ENCODE results near the gene PRKCA. TPM values are rescaled to one million over a fixed set of nuclear protein-coding genes. Genes with fewer than 3 reads are reported as not detected.

Gene PRKCA
- total RNA-seq, 2 donors from 2014 or later: 6.5 to 6.6 TPM

- TF ChIP-seq POLR2A (IDR thresholded peaks at IDR 0.05): no peak
- TF ChIP-seq, protein P1, sequence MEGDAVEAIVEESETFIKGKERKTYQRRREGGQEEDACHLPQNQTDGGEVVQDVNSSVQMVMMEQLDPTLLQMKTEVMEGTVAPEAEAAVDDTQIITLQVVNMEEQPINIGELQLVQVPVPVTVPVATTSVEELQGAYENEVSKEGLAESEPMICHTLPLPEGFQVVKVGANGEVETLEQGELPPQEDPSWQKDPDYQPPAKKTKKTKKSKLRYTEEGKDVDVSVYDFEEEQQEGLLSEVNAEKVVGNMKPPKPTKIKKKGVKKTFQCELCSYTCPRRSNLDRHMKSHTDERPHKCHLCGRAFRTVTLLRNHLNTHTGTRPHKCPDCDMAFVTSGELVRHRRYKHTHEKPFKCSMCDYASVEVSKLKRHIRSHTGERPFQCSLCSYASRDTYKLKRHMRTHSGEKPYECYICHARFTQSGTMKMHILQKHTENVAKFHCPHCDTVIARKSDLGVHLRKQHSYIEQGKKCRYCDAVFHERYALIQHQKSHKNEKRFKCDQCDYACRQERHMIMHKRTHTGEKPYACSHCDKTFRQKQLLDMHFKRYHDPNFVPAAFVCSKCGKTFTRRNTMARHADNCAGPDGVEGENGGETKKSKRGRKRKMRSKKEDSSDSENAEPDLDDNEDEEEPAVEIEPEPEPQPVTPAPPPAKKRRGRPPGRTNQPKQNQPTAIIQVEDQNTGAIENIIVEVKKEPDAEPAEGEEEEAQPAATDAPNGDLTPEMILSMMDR (IDR thresholded peaks at IDR 0.05): peak; percentile 49 to 89 (median 78)
- peaks cover 38% of the 10 kb centered on the region for H3K4me1 ChIP-seq
- H3K9me3 ChIP-seq: no peaks in the 10 kb centered on the region
- no peaks in the 10 kb centered on the region for H3K36me3 ChIP-seq (replicated peaks in 1 of 2; ENCODE audit: insufficient read depth in 1 of 2, low read depth in 2 of 2)
- no peak overlapping the region for H3K27ac ChIP-seq
- H3K4me3 ChIP-seq: no peak overlapping the region
- ATAC-seq: peak; percentile 50
- H3K27me3 ChIP-seq: no peaks in the 10 kb centered on the region
- intact Hi-C loops (cut with DNase I): no loop called here
- 23 to 42% methylated on average over 3 of the region's 3 CpGs for WGBS, 2 donors
- peak in 2 of 4 donors; percentile 36 to 57 for DNase-seq
These were observed 413.3 kb downstream of the PRKCA start for GRCh38 chr17:66715745-66716156.

GRCh38 chr17:66716236-66717026 is 414.0 kb downstream of the PRKCA start:
- TF ChIP-seq, protein P1 (IDR thresholded peaks at IDR 0.05): no peak
- no peak for TF ChIP-seq POLR2A (IDR thresholded peaks at IDR 0.05)
- H3K27me3 ChIP-seq: no peaks in the 10 kb centered on the region
- peak overlapping the region in 1 of 4 donors; percentile 75 for H3K27ac ChIP-seq
- no peak for DNase-seq
- H3K4me1 ChIP-seq: peaks cover 34% of the 10 kb centered on the region
- H3K9me3 ChIP-seq: no peaks in the 10 kb centered on the region
- no peak for ATAC-seq
- intact Hi-C loops (cut with DNase I): no loop called here
- no peak overlapping the region for H3K4me3 ChIP-seq
- WGBS, 2 donors: 64 to 68% methylated on average over 18 of the region's 18 CpGs
- no peaks in the 10 kb centered on the region for H3K36me3 ChIP-seq (replicated peaks in 1 of 2; ENCODE audit: insufficient read depth in 1 of 2, low read depth in 2 of 2)

DNA sequence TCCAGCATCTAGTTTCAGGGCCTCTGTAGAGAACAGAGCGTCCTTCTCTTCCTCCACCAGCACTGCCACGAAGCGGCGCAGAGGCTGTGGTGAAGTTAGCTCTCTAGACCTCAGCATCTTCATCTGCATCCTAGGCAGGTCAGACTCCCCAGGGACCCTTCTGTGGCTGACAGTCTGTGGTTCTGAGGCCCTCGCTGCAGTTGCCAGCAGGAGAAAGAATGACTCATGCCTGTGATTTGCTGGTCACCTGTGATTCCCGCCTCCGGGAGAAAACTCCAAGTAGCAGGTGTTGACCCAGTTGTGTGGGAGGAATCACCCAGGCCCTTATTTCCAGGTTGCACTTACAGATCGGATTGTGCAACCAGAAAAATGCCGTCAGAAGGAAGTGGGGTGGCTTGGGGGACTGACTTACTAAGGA is 415.2 kb downstream of the PRKCA start:
- TF ChIP-seq POLR2A (IDR thresholded peaks at IDR 0.05): peak in 1 of 3 donors; percentile 15
- TF ChIP-seq, protein P1 (IDR thresholded peaks at IDR 0.05): peak in 1 of 7 experiments; percentile 8
- DNase-seq (peak; percentile 76 to 91 (median 89)), ATAC-seq (peak; percentile 92)
- Histone ChIP-seq H3K27me3 (no peaks in the 10 kb centered on the region), H3K4me3 (no peak overlapping the region), H3K4me1 (peaks cover 22% of the 10 kb centered on the region), H3K27ac (peak overlapping the region; percentile 56 to 82 (median 66)), H3K36me3 (replicated peaks in 1 of 2; ENCODE audit: insufficient read depth in 1 of 2, low read depth in 2 of 2) (no peaks in the 10 kb centered on the region), H3K9me3 (no peaks in the 10 kb centered on the region)
- WGBS, 2 donors: 64 to 69% methylated on average over 8 to 9 of the region's 9 CpGs
- intact Hi-C loops (cut with DNase I): no loop called here

DNA sequence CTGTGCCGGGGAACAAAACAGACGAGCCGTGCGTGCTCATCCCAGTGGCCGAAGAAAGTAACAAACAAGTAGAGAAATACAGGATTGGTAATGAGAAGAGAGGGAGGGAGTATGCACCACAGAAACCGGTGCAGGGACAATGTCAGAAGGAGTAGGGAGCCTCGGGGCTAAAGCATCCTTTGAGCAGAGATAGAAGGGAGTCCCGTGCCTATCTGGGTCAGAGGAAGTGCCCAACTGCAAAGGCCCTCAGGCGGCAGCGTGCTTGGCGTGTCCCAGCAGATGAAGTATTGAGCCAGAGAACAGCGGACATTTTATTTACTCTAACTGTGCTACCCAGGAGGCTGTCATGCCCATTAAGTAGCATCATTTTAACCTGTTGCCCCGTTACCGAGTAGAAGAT is 417.6 kb downstream of the PRKCA start:
- H3K27me3 ChIP-seq: no peaks in the 10 kb centered on the region
- no peak overlapping the region for H3K4me3 ChIP-seq
- H3K36me3 ChIP-seq (replicated peaks in 1 of 2; ENCODE audit: insufficient read depth in 1 of 2, low read depth in 2 of 2): no peaks in the 10 kb centered on the region
- WGBS, 2 donors: 91 to 94% methylated on average over 14 of the region's 14 CpGs
- peaks cover 37% of the 10 kb centered on the region for H3K4me1 ChIP-seq
- no peak for TF ChIP-seq POLR2A (IDR thresholded peaks at IDR 0.05)
- TF ChIP-seq, protein P1 (IDR thresholded peaks at IDR 0.05): no peak
- ATAC-seq (no peak), DNase-seq (no peak)
- no peaks in the 10 kb centered on the region for H3K9me3 ChIP-seq
- intact Hi-C loops (cut with DNase I): no loop called here
- H3K27ac ChIP-seq: no peak overlapping the region
